ENCODE data around the gene OR4K17. TPM values are rescaled to one million over a fixed set of nuclear protein-coding genes. Genes with fewer than 3 reads are reported as not detected.
"Not testable (repeated sequence)": the region's sequence is repeated elsewhere in the genome, so short reads cannot be mapped to it uniquely, and the experiment has no call there.

Gene OR4K17, protein sequence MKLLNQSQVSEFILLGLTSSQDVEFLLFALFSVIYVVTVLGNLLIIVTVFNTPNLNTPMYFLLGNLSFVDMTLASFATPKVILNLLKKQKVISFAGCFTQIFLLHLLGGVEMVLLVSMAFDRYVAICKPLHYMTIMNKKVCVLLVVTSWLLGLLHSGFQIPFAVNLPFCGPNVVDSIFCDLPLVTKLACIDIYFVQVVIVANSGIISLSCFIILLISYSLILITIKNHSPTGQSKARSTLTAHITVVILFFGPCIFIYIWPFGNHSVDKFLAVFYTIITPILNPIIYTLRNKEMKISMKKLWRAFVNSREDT
- total RNA-seq (not detected), polyA plus RNA-seq (not detected)
- long read RNA-seq, donor 1 = 0 reads
- long read RNA-seq, donor 2 = 0 reads
- long read RNA-seq, donor 3 = 0 reads
- long read RNA-seq, donor 4 = 0 reads
- long read RNA-seq, donor 5 = 0 reads
- long read RNA-seq, donor 6 = 0 reads
- long read RNA-seq, donor 7 = 0 reads
- long read RNA-seq, donor 8 = 0 reads
- long read RNA-seq, donor 9 = 0 reads
- long read RNA-seq, donor 10 = 0 reads

- Histone ChIP-seq H3K27ac (no peak within 1 kb of the TSS), H3K4me1 (replicated peaks in 1 of 2) (no peaks in the 10 kb centered on the region), H3K36me3 (replicated peaks in 1 of 2) (no peaks in the 10 kb centered on the region), H3K27me3 (no peaks in the 10 kb centered on the region), H3K9me3 (replicated peaks in 1 of 3) (no peaks in the 10 kb centered on the region), H3K4me3 (no peak within 1 kb of the TSS)
- no peak for TF ChIP-seq POLR2A (IDR thresholded peaks at IDR 0.05)
- TF ChIP-seq, protein P1, sequence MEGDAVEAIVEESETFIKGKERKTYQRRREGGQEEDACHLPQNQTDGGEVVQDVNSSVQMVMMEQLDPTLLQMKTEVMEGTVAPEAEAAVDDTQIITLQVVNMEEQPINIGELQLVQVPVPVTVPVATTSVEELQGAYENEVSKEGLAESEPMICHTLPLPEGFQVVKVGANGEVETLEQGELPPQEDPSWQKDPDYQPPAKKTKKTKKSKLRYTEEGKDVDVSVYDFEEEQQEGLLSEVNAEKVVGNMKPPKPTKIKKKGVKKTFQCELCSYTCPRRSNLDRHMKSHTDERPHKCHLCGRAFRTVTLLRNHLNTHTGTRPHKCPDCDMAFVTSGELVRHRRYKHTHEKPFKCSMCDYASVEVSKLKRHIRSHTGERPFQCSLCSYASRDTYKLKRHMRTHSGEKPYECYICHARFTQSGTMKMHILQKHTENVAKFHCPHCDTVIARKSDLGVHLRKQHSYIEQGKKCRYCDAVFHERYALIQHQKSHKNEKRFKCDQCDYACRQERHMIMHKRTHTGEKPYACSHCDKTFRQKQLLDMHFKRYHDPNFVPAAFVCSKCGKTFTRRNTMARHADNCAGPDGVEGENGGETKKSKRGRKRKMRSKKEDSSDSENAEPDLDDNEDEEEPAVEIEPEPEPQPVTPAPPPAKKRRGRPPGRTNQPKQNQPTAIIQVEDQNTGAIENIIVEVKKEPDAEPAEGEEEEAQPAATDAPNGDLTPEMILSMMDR (IDR thresholded peaks at IDR 0.05) = no peak
- 44 to 60% (median 53%) methylated on average over 3 of the region's 3 CpGs for WGBS, 4 donors
- intact Hi-C loops (cut with DNase I) = no loop called here
- no peak for DNase-seq
Observed at GRCh38 chr14:20110438-20110837, at the start of gene OR4K17. OR4K17 (plus strand) TSS chr14:20110739; CDS start chr14:20117500, 6,761 bp downstream.

- intact Hi-C loops (cut with DNase I) = no loop called here
- Histone ChIP-seq H3K36me3 (replicated peaks in 1 of 2) (no peaks in the 10 kb centered on the region), H3K27me3 (no peaks in the 10 kb centered on the region), H3K9me3 (replicated peaks in 1 of 3) (no peaks in the 10 kb centered on the region), H3K4me1 (replicated peaks in 1 of 2) (no peaks in the 10 kb centered on the region), H3K27ac (no peak overlapping the region), H3K4me3 (no peak overlapping the region)
- 19 to 49% (median 40%) methylated on average over 4 of the region's 4 CpGs for WGBS, 4 donors
- no peak for DNase-seq
- TF ChIP-seq, protein P1 (IDR thresholded peaks at IDR 0.05) = no peak
- no peak for TF ChIP-seq POLR2A (IDR thresholded peaks at IDR 0.05)
Observed at GRCh38 chr14:20092050-20092449, 18.5 kb upstream of the OR4K17 start.

- no peak for DNase-seq
- TF ChIP-seq, protein P1 (IDR thresholded peaks at IDR 0.05) = no peak
- TF ChIP-seq POLR2A (IDR thresholded peaks at IDR 0.05) = no peak
- 20 to 30% (median 25%) methylated on average over 4 of the region's 4 CpGs for WGBS, 4 donors
- no peaks in the 10 kb centered on the region for H3K9me3 ChIP-seq (replicated peaks in 1 of 3)
- intact Hi-C loops (cut with DNase I) = no loop called here
- no peaks in the 10 kb centered on the region for H3K36me3 ChIP-seq (replicated peaks in 1 of 2)
- H3K27ac ChIP-seq = no peak overlapping the region
- H3K27me3 ChIP-seq = no peaks in the 10 kb centered on the region
- no peaks in the 10 kb centered on the region for H3K4me1 ChIP-seq (replicated peaks in 1 of 2)
- no peak overlapping the region for H3K4me3 ChIP-seq
Observed at GRCh38 chr14:20093442-20093841, 17.1 kb upstream of the OR4K17 start.

GRCh38 chr14:20098926-20099770 lies 11.4 kb upstream of the OR4K17 start:
- H3K27ac ChIP-seq; DNase-seq; H3K9me3 ChIP-seq (replicated peaks in 1 of 3); H3K27me3 ChIP-seq; H3K4me1 ChIP-seq (replicated peaks in 1 of 2); intact Hi-C loops (cut with DNase I); H3K4me3 ChIP-seq; H3K36me3 ChIP-seq (replicated peaks in 1 of 2): not testable (repeated sequence)
- 68 to 81% (median 76%) methylated on average over 7 to 32 of the region's 32 CpGs for WGBS, 4 donors

Data from adrenal gland (tissue), 19 donors.